GM18873 (cell line): ENCODE measurements around the gene NR2C2AP.
"Not testable (repeated sequence)": the region's sequence is repeated elsewhere in the genome, so short reads cannot be mapped to it uniquely, and the experiment has no call there.

Source experiments
- ATAC-seq: cut with Tn5 transposase; IDR thresholded peaks from one replicate; pipeline ENCODE4 v1.9.1; 2021; ENCODE audit warnings: mild to moderate bottlenecking, moderate library complexity, moderate number of reproducible peaks; ENCODE audit not compliant: unreplicated experiment, low FRiP score

Gene NR2C2AP

GRCh38 chr19:19186742-19187141 lies 16.5 kb downstream of the NR2C2AP start:
- ATAC-seq = no peak

DNA sequence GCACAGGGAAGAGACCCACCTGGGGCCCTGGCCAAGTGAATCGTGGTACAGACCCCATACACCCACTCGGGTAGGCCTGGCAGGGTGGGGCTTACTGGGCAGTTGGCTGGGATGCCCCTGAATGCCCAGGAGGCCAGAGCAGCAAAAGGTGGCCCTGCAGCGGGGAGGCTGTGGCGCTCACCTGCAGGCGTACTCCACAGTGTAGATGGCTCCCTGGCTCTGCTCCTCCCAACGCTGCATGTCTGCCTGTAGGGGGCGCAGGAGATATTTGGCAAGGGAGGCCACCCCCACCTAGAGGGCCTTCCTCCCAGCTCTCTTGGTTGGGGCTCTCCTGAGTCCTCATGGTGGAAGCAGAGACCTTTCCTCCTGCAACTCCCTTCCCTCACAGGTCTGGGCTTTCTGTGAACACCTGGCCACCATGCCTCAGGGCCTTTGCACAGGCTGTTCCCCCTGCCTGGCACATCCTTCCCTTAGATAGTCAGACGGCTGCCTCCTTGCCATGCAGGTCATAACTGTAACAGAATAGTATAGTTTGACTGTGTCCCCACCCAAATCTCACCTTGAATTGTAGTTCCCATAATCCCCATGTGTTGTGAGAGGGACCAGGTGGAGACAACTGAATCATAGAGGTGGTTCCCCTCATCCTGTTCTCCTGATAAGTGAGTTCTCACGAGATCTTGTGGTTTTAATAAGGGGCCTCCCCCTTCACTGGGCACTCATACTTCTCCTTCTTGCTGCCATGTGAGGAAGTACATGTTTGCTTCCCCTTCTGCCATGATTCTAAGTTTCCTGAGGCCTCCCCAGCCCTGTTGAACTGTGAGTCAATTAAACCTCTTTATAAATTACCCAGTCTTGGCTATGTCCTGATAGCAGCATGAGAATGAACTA lies 17.1 kb downstream of the NR2C2AP start:
- no peak for ATAC-seq

DNA sequence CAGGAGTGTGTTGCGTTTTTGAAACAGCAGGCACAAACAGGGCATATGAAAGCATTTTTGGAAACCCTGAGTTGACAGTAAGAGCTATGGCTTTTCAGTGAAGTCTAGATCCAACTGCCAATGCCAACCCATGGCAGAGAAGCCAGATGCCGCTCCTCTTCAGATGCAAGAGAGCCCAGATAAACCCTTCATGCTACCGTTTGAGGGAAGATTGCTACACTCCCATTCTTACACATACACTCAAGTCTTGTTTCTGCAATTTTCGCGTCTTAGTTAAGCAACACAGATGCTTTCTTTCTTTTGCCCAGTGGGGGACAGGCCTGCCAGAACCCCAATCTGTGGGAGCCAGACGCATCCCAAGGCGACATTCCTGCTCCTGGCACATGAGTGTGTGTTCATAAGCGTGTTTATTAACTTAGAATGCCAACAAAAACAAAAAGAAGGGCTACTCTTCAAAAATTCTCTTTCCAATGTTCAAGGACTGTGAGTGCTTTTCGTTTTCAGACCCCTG lies 21.7 kb downstream of the NR2C2AP start:
- no peak for ATAC-seq

DNA sequence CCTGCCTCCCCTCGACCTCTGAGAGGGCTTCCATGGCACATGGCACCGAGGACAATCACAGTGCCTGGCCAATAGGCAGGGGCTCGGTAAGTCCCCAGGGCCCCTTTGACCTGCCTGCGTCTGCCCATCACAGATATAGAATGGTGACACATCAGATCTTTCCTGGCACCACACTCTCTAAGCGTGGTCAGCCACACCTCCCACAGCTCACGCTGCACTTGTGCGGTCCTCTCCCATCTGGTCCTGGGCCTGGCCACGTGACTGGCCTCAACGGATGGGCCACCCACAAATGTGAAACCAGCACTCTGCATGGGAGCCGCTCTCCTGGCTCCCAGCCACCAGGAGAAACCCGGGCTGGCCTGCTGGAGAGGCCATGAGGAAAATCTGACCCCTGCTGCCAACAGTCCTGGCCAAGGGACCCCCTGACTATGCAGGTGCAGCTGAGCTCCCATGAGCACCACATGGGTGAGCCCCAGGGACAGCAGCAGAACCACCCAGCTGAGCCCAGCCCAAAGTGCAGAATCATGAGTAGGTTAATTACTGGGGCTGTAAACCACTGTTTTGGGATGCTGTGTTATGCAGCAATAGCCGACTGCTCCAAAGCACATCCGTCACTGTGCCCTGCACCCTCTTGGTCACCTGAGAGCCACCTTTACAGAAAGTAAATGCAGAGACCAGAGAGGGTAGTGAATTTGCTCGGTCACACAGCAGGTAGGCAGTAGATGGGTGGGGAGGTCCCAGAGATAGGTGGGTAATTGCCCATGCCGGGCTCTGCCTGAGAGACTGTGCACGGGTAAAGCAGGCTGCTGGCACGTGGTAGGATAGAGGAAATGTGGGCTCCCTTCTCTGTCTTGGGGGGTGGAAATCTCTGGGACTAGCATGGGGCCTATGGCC lies 23.4 kb downstream of the NR2C2AP start:
- no peak for ATAC-seq

DNA sequence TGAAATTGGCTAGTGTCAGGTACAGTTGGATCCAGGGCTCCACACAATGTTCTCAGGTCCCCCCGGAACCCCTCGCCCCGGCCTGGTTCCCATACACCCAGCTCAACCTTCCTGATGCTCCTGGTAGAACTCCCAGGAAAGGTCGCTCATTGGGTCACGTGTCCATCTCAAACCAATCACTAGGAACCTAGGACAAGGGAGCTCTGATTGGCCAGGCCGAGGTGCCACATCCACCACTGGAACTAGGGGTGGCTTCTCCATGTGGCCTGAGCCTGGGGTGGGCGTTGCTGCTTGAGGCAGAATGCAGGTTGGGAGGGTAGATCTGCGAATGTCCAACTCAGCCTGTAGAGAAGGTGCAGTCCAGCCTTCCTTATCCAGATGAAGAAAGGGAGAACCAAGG lies 26.3 kb downstream of the NR2C2AP start:
- ATAC-seq = no peak

GRCh38 chr19:19173243-19173642 lies 30.0 kb downstream of the NR2C2AP start:
- not testable (repeated sequence) for ATAC-seq

GRCh38 chr19:19171821-19172532 lies 31.2 kb downstream of the NR2C2AP start:
- ATAC-seq = no peak

- no peak for ATAC-seq
Observed at GRCh38 chr19:19170873-19171672, 32.1 kb downstream of the NR2C2AP start.

DNA sequence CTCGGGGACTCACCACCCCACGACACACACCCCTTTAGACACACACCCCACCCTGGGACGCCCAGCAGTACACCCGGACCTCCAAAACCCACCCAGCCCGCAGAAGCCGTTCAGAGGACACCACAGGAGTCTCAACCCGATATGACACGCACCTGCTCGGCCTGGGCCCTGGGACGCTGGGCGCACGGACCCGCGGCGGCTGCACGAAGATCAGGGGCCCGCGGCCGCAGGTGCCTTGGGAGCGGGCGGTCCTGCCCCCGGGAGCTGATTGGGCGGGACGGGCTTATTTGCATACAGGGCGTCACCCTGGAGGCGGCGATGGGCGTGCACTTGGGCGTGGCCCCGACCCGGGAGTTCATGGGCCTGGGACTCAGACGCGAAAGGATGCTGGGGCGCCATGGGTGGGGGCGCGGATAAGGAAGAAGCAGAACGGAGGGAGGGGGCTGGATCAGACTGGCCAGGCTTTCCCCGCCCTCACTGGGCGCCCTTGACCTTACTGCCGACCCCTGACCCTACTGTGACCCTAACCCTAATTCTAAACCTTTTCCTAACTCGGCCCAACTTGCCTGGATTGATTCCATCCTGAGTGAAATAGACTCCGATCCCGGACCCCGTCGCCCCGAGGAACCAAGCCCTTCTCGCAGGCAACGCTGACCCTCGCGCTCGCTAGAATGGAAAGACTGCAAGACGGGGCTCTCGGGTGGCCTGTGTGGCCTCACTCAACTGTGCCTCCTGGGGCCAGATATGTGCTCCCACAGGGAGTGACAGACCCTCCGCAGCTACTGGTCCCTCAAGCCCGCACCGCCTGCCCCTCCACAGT lies 33.0 kb downstream of the NR2C2AP start, which contains the start of gene MEF2B:
Gene MEF2B, minus strand, starts transcription at position 211 of the 820 bp plus-strand sequence. CDS start 19,528 bp downstream, outside the sequence.
- ATAC-seq = peak; percentile 59

DNA sequence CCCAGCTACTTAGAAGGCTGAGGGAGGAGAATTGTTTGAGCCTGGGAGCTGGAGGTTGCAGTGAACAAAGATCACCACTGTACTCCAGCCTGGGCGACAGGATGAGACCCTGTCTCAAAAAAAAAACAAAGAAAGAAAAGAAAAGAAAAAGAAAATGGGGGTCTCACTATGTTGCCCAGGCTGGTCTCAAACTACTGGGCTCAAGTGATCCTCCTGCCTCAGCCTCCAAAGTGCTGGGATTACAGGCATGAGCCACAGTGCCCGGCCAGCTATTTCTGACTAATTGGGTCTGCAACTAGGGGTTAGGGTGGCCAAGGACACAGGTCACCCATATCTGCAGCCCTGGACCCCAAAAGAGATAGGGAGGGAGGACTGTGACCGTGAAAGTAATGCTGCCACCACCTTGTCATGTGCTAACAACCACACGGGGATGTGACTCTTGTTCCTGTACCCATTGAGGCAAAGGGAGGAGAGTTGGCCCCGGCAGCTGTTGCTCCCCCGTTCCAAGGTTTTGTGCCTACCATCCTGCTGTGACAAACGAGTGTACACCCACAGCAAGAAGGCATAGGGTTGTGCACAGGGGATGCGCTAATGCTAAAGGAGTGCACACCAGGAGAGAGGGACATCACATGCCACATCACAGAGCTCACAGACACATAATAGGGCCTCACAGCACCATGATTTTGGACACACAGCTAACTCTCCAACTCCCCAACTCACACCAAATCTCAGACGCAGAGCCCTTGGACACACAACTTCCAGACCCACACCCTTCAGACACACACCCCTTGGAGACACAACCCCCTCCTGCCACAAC lies 33.8 kb downstream of the NR2C2AP start:
- no peak for ATAC-seq

GRCh38 chr19:19167612-19168011 lies 35.6 kb downstream of the NR2C2AP start:
- ATAC-seq = no peak

- ATAC-seq = no peak
Observed at GRCh38 chr19:19165396-19165795, 37.8 kb downstream of the NR2C2AP start.

- ATAC-seq = no peak
Observed at GRCh38 chr19:19162495-19162894, 40.7 kb downstream of the NR2C2AP start.

DNA sequence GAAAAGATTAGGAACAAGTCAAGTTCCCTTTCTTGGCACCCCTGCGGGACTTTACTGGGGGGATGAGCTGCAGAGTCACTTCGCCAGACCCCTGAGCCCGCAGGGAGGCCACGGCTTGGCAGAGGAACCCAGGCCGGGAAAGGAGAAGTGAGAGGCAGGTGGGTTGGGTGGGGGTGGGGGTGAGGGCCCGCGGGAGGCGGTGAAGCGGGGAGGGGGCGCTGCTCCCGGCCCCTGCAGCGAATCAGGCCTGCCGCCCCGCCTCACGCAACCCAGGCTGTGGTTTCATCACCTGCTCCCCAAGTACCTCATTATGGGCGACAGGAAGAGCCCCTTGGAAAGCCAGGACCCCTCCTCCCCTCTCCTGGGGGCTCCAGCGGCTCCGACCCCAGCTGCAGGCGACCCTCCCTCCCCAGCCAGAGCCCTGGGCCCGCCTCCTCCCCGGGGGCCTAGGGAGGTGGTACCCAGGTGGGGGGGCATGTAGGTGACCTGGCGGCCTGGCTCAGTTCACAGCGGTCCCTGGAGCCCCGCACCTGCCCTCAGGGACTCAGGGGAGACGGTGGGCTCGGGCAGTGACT lies 42.7 kb downstream of the NR2C2AP start:
- no peak for ATAC-seq

DNA sequence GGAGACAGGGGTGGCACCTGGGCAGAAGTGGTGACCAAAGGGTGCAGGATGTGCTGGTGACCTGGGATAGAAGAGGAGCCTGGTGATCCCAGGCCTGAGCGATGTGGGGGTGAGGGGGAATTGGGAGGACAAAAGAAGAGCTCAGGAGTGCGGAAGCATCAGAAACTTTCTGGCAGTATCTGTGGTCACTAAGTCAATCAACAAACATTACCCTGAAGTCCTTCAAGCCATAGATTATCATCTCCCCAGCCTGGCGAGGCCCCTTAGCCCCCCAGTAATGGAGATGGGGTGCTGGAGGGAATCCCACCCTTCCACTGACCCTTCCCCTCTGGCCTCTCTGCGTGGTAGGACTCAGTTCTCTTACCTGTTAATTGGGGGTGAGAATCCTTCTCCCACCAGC lies 43.7 kb downstream of the NR2C2AP start:
- no peak for ATAC-seq

DNA sequence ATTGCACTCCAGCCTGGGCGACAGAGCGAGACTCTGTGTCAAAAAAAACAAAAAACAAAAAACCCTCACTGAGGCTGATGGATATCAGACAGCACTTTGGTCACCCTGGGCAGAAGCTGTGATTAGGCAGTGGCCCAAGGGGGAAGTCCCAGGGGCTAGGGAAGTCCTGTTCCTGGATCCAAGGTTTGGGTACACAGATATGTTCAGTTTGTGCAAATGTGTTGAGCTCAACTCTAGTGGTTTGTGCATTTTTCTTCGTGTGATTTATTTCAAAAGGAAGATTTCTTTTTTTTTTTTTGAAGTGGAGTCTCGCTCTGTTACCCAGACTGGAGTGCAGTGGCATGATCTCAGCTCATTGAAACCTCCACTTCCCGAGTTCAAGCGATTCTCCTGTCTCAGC lies 45.4 kb downstream of the NR2C2AP start:
- no peak for ATAC-seq

DNA sequence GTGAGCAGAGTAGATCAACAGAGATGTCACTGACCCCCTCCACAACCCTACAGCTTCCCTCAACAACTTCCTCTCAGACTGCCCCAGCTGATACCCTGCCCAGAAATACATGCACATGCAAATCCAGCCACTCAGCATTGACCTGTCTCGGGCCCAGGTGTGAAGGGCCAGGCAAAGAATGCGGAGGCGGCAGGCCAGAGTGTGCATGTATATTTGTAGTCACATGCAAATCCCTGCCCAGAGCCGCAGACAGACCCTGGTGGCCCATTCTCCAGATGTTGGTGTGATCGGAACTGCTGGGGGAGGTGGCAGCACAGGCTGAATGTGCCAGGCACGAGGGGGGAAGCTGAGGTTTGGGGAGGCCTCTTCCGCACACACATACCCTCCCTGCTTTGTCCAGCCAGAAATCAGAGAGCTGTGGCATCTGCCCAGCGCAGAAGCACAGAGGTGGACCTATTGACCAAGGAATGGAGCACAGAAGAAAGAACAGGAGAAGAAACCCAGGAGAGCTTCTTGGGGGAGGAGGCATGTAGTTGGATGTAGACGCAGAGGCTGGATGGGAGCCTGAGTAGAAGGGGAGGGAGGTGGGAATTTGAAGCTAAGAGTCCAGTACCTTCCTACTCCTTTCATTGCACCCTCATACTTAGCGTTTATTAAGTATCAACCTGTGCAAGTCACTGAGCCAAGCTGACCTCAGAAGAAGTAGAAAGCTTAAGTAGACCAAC lies 47.6 kb downstream of the NR2C2AP start:
- peak; percentile 57 for ATAC-seq
